IMR-90 (cell line): ENCODE data around the gene PLRG1. TPM values are rescaled to one million over a fixed set of nuclear protein-coding genes. Genes with fewer than 3 reads are reported as not detected.

ENCODE experiments used
- ATAC-seq: fragments of 200-7000 bp; cut with Tn5 transposase; 2 replicates; pipeline ENCODE4 v1.9.1; 2020; ENCODE audit warnings: low read depth, mild to moderate bottlenecking, moderate library complexity
- BruUV-seq: library from RNA; stranded (reverse); fragments of 400-500 nt; replicated peaks from 2 replicates; lab custom pipeline; 2021; lab: Mats Ljungman, UMichigan
- CTCF ChIA-PET: fragments of 300-600 bp; formaldehyde crosslinking; extraction: SDS; loops from one replicate; lab custom pipeline; 2021; ENCODE audit warnings: antibody characterized with exemption; lab: Yijun Ruan, JAX
- POLR2A ChIA-PET: fragments of 300-600 bp; sonication (Branson Sonifier 250); formaldehyde crosslinking; loops from one replicate; lab custom pipeline; 2022; ENCODE audit warnings: antibody characterized with exemption; ENCODE audit not compliant: unreplicated experiment; lab: Charles Lee
- DNase-seq: peaks from one replicate; pipeline ENCODE4 v3.0.0; 2013
- H2AFZ ChIP-seq: replicated peaks from 2 replicates; pipeline ENCODE3; 2013; ENCODE audit warnings: low read length, mild to moderate bottlenecking; ENCODE audit not compliant: poor library complexity
- H2AK5ac ChIP-seq: 2 replicates; pipeline ENCODE4 v1.6.1; 2013; ENCODE audit warnings: low read depth, low read length, inconsistent platforms
- H2AK9ac ChIP-seq: replicated peaks from 2 replicates; pipeline ENCODE3; 2013; ENCODE audit warnings: mild to moderate bottlenecking, low read depth, low read length, moderate library complexity; ENCODE audit not compliant: poor library complexity
- H2BK120ac ChIP-seq: 2 replicates; pipeline ENCODE4 v1.6.1; 2013; ENCODE audit warnings: low read depth, low read length, inconsistent platforms
- H2BK15ac ChIP-seq: 3 replicates; pipeline ENCODE4 v1.6.1; 2013; ENCODE audit warnings: low read depth, low read length, inconsistent platforms
- H2BK20ac ChIP-seq: 2 replicates; pipeline ENCODE4 v1.6.1; 2013; ENCODE audit warnings: low read depth, mild to moderate bottlenecking, inconsistent platforms, low read length, moderate library complexity
- H2BK5ac ChIP-seq: 2 replicates; pipeline ENCODE4 v1.6.1; 2013; ENCODE audit warnings: mild to moderate bottlenecking, low read depth, low read length, inconsistent platforms; ENCODE audit not compliant: poor library complexity, severe bottlenecking
- H3K14ac ChIP-seq: replicated peaks from 2 replicates; pipeline ENCODE4 v1.6.1; 2013; ENCODE audit warnings: low read depth, low read length, inconsistent platforms
- H3K18ac ChIP-seq: 2 replicates; pipeline ENCODE4 v1.6.1; 2013; ENCODE audit warnings: low read depth, low read length, control low read depth
- H3K23ac ChIP-seq: 2 replicates; pipeline ENCODE4 v1.6.1; 2013; ENCODE audit warnings: low read depth, low read length, inconsistent platforms
- H3K27ac ChIP-seq: 2 replicates; pipeline ENCODE4 v1.5.1; 2013; ENCODE audit warnings: mild to moderate bottlenecking, control low read depth, low read length; ENCODE audit not compliant: insufficient read depth
- H3K27me3 ChIP-seq: 2 replicates; pipeline ENCODE4 v1.6.1; 2013; ENCODE audit warnings: low read length; ENCODE audit not compliant: control insufficient read depth, insufficient read depth
- H3K36me3 ChIP-seq: 2 replicates; pipeline ENCODE4 v1.6.1; 2013; ENCODE audit warnings: low read length, mixed read lengths; ENCODE audit not compliant: control insufficient read depth, insufficient read depth
- H3K4ac ChIP-seq: 2 replicates; pipeline ENCODE4 v1.6.1; 2013; ENCODE audit warnings: low read depth, low read length, inconsistent platforms
- H3K4me1 ChIP-seq: 2 replicates; pipeline ENCODE4 v1.6.1; 2013; ENCODE audit warnings: low read length, mixed read lengths; ENCODE audit not compliant: control insufficient read depth, insufficient read depth
- H3K4me2 ChIP-seq: 2 replicates; pipeline ENCODE4 v1.6.1; 2013; ENCODE audit warnings: low read depth, mild to moderate bottlenecking, control low read depth, low read length, moderate library complexity
- H3K4me3 ChIP-seq: 2 replicates; pipeline ENCODE4 v1.5.1; 2013; ENCODE audit warnings: low read depth, mild to moderate bottlenecking, control low read depth, low read length, moderate library complexity; ENCODE audit not compliant: insufficient read depth
- H3K56ac ChIP-seq: 2 replicates; pipeline ENCODE4 v1.6.1; 2013; ENCODE audit warnings: low read length, inconsistent platforms; ENCODE audit not compliant: insufficient read depth; ENCODE audit errors: extremely low read depth
- H3K79me1 ChIP-seq, 2 experiments: 2 replicates each; pipeline ENCODE4 v1.6.1; 2013; ENCODE audit warnings: low read length in 2 of 2, inconsistent platforms in 1 of 2, low read depth in 1 of 2
- H3K9ac ChIP-seq: 2 replicates; pipeline ENCODE4 v1.6.1; 2013; ENCODE audit warnings: low read depth, low read length, control low read depth
- H3K9me1 ChIP-seq: 2 replicates; pipeline ENCODE4 v1.6.1; 2013; ENCODE audit warnings: low read length, inconsistent platforms; ENCODE audit not compliant: insufficient read depth
- H3K9me3 ChIP-seq: 2 replicates; pipeline ENCODE4 v1.6.1; 2013; ENCODE audit warnings: low read length; ENCODE audit not compliant: control insufficient read depth, insufficient read depth
- H4K20me1 ChIP-seq: 2 replicates; pipeline ENCODE4 v1.6.1; 2013; ENCODE audit warnings: low read length, inconsistent platforms; ENCODE audit not compliant: insufficient read depth
- H4K5ac ChIP-seq: 2 replicates; pipeline ENCODE4 v1.6.1; 2013; ENCODE audit warnings: mild to moderate bottlenecking, low read depth, low read length, control low read depth
- H4K8ac ChIP-seq, 2 experiments: 2 replicates each; pipeline ENCODE4 v1.6.1; 2013; ENCODE audit warnings: low read depth in 2 of 2, low read length in 2 of 2, control low read depth in 1 of 2, inconsistent platforms in 1 of 2
- H4K91ac ChIP-seq: 2 replicates; pipeline ENCODE4 v1.6.1; 2013; ENCODE audit warnings: low read depth, low read length, inconsistent platforms; ENCODE audit not compliant: insufficient read depth
- BHLHE40 ChIP-seq: fragments of 150-350 bp; IDR thresholded peaks from 2 replicates; pipeline ENCODE4 v1.6.1; 2016; ENCODE audit warnings: mild to moderate bottlenecking, low read depth, low read length
- CEBPB ChIP-seq: IDR thresholded peaks from 2 replicates; pipeline ENCODE4 v1.6.1; 2012; ENCODE audit warnings: low read depth, low read length, improper control_type of control experiment
- CHD1 ChIP-seq: IDR thresholded peaks from 2 replicates; pipeline ENCODE4 v1.6.1; 2012; ENCODE audit warnings: low read depth, low read length, improper control_type of control experiment
- CTCF ChIP-seq: conservative IDR thresholded peaks from 2 replicates; pipeline ENCODE4 v1.5.1; 2012; ENCODE audit warnings: mild to moderate bottlenecking, low read depth, low read length, improper control_type of control experiment
- FOS ChIP-seq: fragments of 150-350 bp; IDR thresholded peaks from 2 replicates; pipeline ENCODE4 v1.6.1; 2016; ENCODE audit warnings: low read depth, low read length
- MAFK ChIP-seq: IDR thresholded peaks from 2 replicates; pipeline ENCODE4 v1.6.1; 2012; ENCODE audit warnings: low read depth, low read length, improper control_type of control experiment
- MAZ ChIP-seq: IDR thresholded peaks from 2 replicates; pipeline ENCODE4 v1.6.1; 2012; ENCODE audit warnings: low read depth, mild to moderate bottlenecking, low read length, improper control_type of control experiment, moderate library complexity, borderline replicate concordance
- NFE2L2 ChIP-seq: fragments of 150-350 bp; IDR thresholded peaks from 2 replicates; pipeline ENCODE4 v1.6.1; 2016; ENCODE audit warnings: low read depth, mild to moderate bottlenecking, low read length
- RAD21 ChIP-seq: IDR thresholded peaks from 2 replicates; pipeline ENCODE4 v1.6.1; 2012; ENCODE audit warnings: low read length, improper control_type of control experiment
- RFX5 ChIP-seq: IDR thresholded peaks from 2 replicates; pipeline ENCODE4 v1.8.0; 2012; ENCODE audit warnings: low read depth, mild to moderate bottlenecking, low read length, moderate library complexity
- SMC3 ChIP-seq: fragments of 150-350 bp; IDR thresholded peaks from 2 replicates; pipeline ENCODE4 v1.6.1; 2016; ENCODE audit warnings: low read depth, mild to moderate bottlenecking, antibody characterized with exemption, low read length, moderate library complexity
- WGBS, 2 experiments: methylation state at CpG; one replicate each; pipeline versions ENCODE4 v1.1.5 to v1.1.7; 2013; ENCODE audit warnings: missing lambda C conversion rate in 2 of 2; ENCODE audit not compliant: insufficient read length in 1 of 2; ENCODE audit errors: extremely low coverage in 2 of 2; 5-methylcytosine and 5-hydroxymethylcytosine counted together
- dilution Hi-C: fragments of 300-500 bp; cut with HindIII; formaldehyde crosslinking; loops from one replicate; pipeline ENCODE4 v1.14.3; 2018; ENCODE audit warnings: low sequenced_read_pairs; ENCODE audit not compliant: unreplicated experiment
- in situ Hi-C: fragments of 300-500 bp; cut with MboI; formaldehyde crosslinking; loops from 3 replicates; pipeline ENCODE4 v1.14.3; 2019; ENCODE audit warnings: low sequenced_read_pairs, inconsistent platforms, mixed read lengths
- intact Hi-C: fragments of 100-400 bp; cut with micrococcal nuclease; formaldehyde crosslinking; loops from 2 replicates; pipeline ENCODE4 v1.10.0; 2022
- polyA plus RNA-seq, 3 experiments: library from polyadenylated mRNA; depleted of rRNA; stranded (reverse); fragments of >200 nt; gene quantifications; 2 replicates each; pipeline ENCODE4 v1.2.3, GENCODE V29; 2012; ENCODE audit warnings: low replicate concordance in 1 of 3
- total RNA-seq: library from RNA; depleted of rRNA; stranded (reverse); fragments of >200 nt; gene quantifications from 2 replicates; pipeline ENCODE4 v1.2.3, GENCODE V29; 2012
- TF ChIP-seq, protein P1 (sequence below): fragments of 150-350 bp; IDR thresholded peaks from 2 replicates; pipeline ENCODE4 v1.6.1; 2017; ENCODE audit warnings: mild to moderate bottlenecking, antibody characterized with exemption, low read length, low read depth
- TF ChIP-seq, protein P2 (sequence below): fragments of 150-350 bp; IDR thresholded peaks from 2 replicates; pipeline ENCODE4 v1.6.1; 2016; ENCODE audit warnings: low read depth, mild to moderate bottlenecking, low read length, moderate library complexity, borderline replicate concordance

PLRG1 gene
- total and polyA plus RNA-seq, 2 of the 4 experiments (the other 2 are of a cell fraction) = 76.1 to 200 TPM

DNA sequence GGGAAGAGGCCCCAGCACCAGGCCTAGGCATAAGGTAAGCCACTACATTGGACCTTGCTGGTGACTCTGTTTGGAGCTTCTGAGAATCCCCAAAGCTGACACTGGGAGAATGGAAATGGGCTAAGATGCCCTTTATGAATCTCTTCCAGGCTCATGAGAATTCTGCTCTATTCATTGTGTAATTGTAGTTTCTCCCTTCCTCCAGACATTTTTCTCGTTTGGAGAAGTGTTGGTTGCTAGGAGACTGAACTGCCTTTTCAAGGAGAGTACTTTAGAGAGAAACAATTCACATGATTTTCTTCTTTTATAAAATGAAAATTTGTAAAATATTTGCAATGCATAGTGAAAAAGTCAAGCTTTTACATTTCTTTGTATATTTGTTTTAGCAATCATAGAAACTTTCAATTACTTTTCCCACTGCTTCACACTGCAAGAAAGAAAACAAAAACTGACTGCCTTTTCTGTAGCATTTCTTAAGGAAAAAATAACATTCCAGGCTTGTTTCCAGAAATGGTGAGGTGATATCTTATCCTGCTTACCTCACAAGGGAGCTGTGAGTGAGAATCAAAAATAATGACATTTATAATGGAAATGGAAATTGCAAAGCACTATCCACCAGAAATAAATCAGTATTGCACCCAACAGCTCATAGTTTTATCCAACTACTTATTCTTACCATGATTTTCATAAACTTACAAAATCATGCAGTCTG is 33.7 kb downstream of the PLRG1 start:
- H3K4me3 ChIP-seq = no peak overlapping the region
- no peak overlapping the region for H3K4ac ChIP-seq
- intact Hi-C loops = no loop called here
- no peak overlapping the region for H2AK9ac ChIP-seq
- no peak overlapping the region for H2AFZ ChIP-seq
- DNase-seq (no peak), ATAC-seq (no peak)
- WGBS, 2 experiments = no CpG with 5 or more reads among the region's 1 CpG
- no peak overlapping the region for H4K8ac ChIP-seq
- H4K91ac ChIP-seq = no peak overlapping the region
- no peak overlapping the region for H3K23ac ChIP-seq
- no peaks in the 10 kb centered on the region for H3K36me3 ChIP-seq
- no peaks in the 10 kb centered on the region for H3K79me1 ChIP-seq
- peaks cover 4% of the 10 kb centered on the region; the same call in 1 of the 2 replicates for H3K27me3 ChIP-seq
- POLR2A ChIA-PET = no interaction called here
- no peaks in the 10 kb centered on the region for H4K20me1 ChIP-seq
- CTCF ChIA-PET = interaction anchor here (1.3 kb wide), 1 partner anchor 10 kb away, joined by 4 read pairs; no protein-coding TSS in a partner anchor
- H3K18ac ChIP-seq = no peak overlapping the region
- no peak overlapping the region for H3K56ac ChIP-seq
- H3K9ac ChIP-seq = no peak overlapping the region
- no peaks in the 10 kb centered on the region for H3K9me1 ChIP-seq
- no peak overlapping the region for H2BK15ac ChIP-seq
- no peak overlapping the region for H2AK5ac ChIP-seq
- no peak overlapping the region for H3K14ac ChIP-seq
- no TSS peak for BruUV-seq
- no peak overlapping the region for H3K4me2 ChIP-seq
- in situ Hi-C loops = no loop called here
- H2BK5ac ChIP-seq = no peak overlapping the region
- TF ChIP-seq BHLHE40 (no peak), CEBPB (no peak), RAD21 (no peak), CHD1 (no peak), NFE2L2 (no peak), MAFK (no peak), MAZ (no peak), FOS (no peak), CTCF (no peak), SMC3 (no peak), RFX5 (no peak)
- TF ChIP-seq, protein P1, sequence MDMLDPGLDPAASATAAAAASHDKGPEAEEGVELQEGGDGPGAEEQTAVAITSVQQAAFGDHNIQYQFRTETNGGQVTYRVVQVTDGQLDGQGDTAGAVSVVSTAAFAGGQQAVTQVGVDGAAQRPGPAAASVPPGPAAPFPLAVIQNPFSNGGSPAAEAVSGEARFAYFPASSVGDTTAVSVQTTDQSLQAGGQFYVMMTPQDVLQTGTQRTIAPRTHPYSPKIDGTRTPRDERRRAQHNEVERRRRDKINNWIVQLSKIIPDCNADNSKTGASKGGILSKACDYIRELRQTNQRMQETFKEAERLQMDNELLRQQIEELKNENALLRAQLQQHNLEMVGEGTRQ = no peak
- TF ChIP-seq, protein P2, sequence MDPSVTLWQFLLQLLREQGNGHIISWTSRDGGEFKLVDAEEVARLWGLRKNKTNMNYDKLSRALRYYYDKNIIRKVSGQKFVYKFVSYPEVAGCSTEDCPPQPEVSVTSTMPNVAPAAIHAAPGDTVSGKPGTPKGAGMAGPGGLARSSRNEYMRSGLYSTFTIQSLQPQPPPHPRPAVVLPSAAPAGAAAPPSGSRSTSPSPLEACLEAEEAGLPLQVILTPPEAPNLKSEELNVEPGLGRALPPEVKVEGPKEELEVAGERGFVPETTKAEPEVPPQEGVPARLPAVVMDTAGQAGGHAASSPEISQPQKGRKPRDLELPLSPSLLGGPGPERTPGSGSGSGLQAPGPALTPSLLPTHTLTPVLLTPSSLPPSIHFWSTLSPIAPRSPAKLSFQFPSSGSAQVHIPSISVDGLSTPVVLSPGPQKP = no peak
- no peak overlapping the region for H2BK120ac ChIP-seq
- no peak overlapping the region for H3K27ac ChIP-seq
- no peaks in the 10 kb centered on the region for H3K9me3 ChIP-seq
- H3K4me1 ChIP-seq = peaks cover 3% of the 10 kb centered on the region; the same call in 1 of the 2 replicates
- no peak overlapping the region for H2BK20ac ChIP-seq
- dilution Hi-C loops = no loop called here
- no peak overlapping the region for H4K5ac ChIP-seq
